ENCODE data around the gene BMP6.

The BMP6 gene

GRCh38 chr6:7818257-7819214 lies 92.6 kb downstream of the BMP6 start:
- Histone ChIP-seq H3K36me3 (replicated peaks; ENCODE audit: low read depth, low read length) (no peaks in the 10 kb centered on the region), H3K27me3 (ENCODE audit: low read depth, low read length) (0 out of 2 replicates have a peak, but pooled peaks cover 3% of the 10 kb centered on the region), H3K9ac (ENCODE audit: low read length) (no peak overlapping the region), H3K4me2 (ENCODE audit: low read length) (no peak overlapping the region), H3K9me3 (ENCODE audit: insufficient read depth, low read length) (no peaks in the 10 kb centered on the region), H4K20me1 (ENCODE audit: insufficient read depth, low read length) (no peaks in the 10 kb centered on the region), H3K4me1 (ENCODE audit: low read length) (no peaks in the 10 kb centered on the region), H3K79me2 (ENCODE audit: low read length) (no peaks in the 10 kb centered on the region), H2AFZ (ENCODE audit: low read depth, low read length) (no peak overlapping the region), H3K27ac (ENCODE audit: low read length) (no peak overlapping the region), H3K4me3 (ENCODE audit: low read length) (no peak overlapping the region)
- TF ChIP-seq EZH2phosphoT487 (IDR thresholded peaks at IDR 0.05; ENCODE audit: low read depth) = no peak
- no peak for TF ChIP-seq CTCF (IDR thresholded peaks at IDR 0.05; ENCODE audit: low read depth, low read length)

- H3K27ac ChIP-seq (ENCODE audit: low read length) = no peak overlapping the region
- no peak overlapping the region for H2AFZ ChIP-seq (ENCODE audit: low read depth, low read length)
- H3K36me3 ChIP-seq (replicated peaks; ENCODE audit: low read depth, low read length) = no peaks in the 10 kb centered on the region
- no peak overlapping the region for H3K4me2 ChIP-seq (ENCODE audit: low read length)
- H3K79me2 ChIP-seq (ENCODE audit: low read length) = no peaks in the 10 kb centered on the region
- no peaks in the 10 kb centered on the region for H4K20me1 ChIP-seq (ENCODE audit: insufficient read depth, low read length)
- H3K9ac ChIP-seq (ENCODE audit: low read length) = no peak overlapping the region
- H3K4me3 ChIP-seq (ENCODE audit: low read length) = no peak overlapping the region
- H3K27me3 ChIP-seq (ENCODE audit: low read depth, low read length) = 0 out of 2 replicates have a peak, but pooled peaks cover 3% of the 10 kb centered on the region
- TF ChIP-seq CTCF (IDR thresholded peaks at IDR 0.05; ENCODE audit: low read depth, low read length) (no peak), EZH2phosphoT487 (IDR thresholded peaks at IDR 0.05; ENCODE audit: low read depth) (no peak)
- no peaks in the 10 kb centered on the region for H3K9me3 ChIP-seq (ENCODE audit: insufficient read depth, low read length)
- no peaks in the 10 kb centered on the region for H3K4me1 ChIP-seq (ENCODE audit: low read length)
These were observed 93.6 kb downstream of the BMP6 start for GRCh38 chr6:7819431-7820015.

GRCh38 chr6:7820288-7820835 lies 94.5 kb downstream of the BMP6 start:
- Histone ChIP-seq H3K9ac (ENCODE audit: low read length) (no peak overlapping the region), H3K27ac (ENCODE audit: low read length) (no peak overlapping the region), H3K27me3 (ENCODE audit: low read depth, low read length) (0 out of 2 replicates have a peak, but pooled peaks cover 3% of the 10 kb centered on the region), H2AFZ (ENCODE audit: low read depth, low read length) (no peak overlapping the region), H3K79me2 (ENCODE audit: low read length) (no peaks in the 10 kb centered on the region), H4K20me1 (ENCODE audit: insufficient read depth, low read length) (no peaks in the 10 kb centered on the region), H3K4me2 (ENCODE audit: low read length) (no peak overlapping the region), H3K36me3 (replicated peaks; ENCODE audit: low read depth, low read length) (no peaks in the 10 kb centered on the region), H3K9me3 (ENCODE audit: insufficient read depth, low read length) (no peaks in the 10 kb centered on the region), H3K4me1 (ENCODE audit: low read length) (no peaks in the 10 kb centered on the region), H3K4me3 (ENCODE audit: low read length) (no peak overlapping the region)
- TF ChIP-seq EZH2phosphoT487 (IDR thresholded peaks at IDR 0.05; ENCODE audit: low read depth) (no peak), CTCF (IDR thresholded peaks at IDR 0.05; ENCODE audit: low read depth, low read length) (no peak)

- no peak overlapping the region for H3K27ac ChIP-seq (ENCODE audit: low read length)
- H3K36me3 ChIP-seq (replicated peaks; ENCODE audit: low read depth, low read length) = no peaks in the 10 kb centered on the region
- no peak overlapping the region for H3K9ac ChIP-seq (ENCODE audit: low read length)
- H3K4me1 ChIP-seq (ENCODE audit: low read length) = no peaks in the 10 kb centered on the region
- H4K20me1 ChIP-seq (ENCODE audit: insufficient read depth, low read length) = no peaks in the 10 kb centered on the region
- 0 out of 2 replicates have a peak, but pooled peaks cover 3% of the 10 kb centered on the region for H3K27me3 ChIP-seq (ENCODE audit: low read depth, low read length)
- no peaks in the 10 kb centered on the region for H3K79me2 ChIP-seq (ENCODE audit: low read length)
- no peak overlapping the region for H3K4me3 ChIP-seq (ENCODE audit: low read length)
- TF ChIP-seq CTCF (IDR thresholded peaks at IDR 0.05; ENCODE audit: low read depth, low read length) (no peak), EZH2phosphoT487 (IDR thresholded peaks at IDR 0.05; ENCODE audit: low read depth) (no peak)
- no peaks in the 10 kb centered on the region for H3K9me3 ChIP-seq (ENCODE audit: insufficient read depth, low read length)
- H3K4me2 ChIP-seq (ENCODE audit: low read length) = no peak overlapping the region
- no peak overlapping the region for H2AFZ ChIP-seq (ENCODE audit: low read depth, low read length)
These were observed 95.5 kb downstream of the BMP6 start for GRCh38 chr6:7821426-7821825.

All from OCI-LY3 (cell line).